Activated CD4-positive, alpha-beta T cell treated with anti-CD3 and anti-CD28 coated beads, Interleukin-2, amount 10 ng/mL, durations not matched to agents 24 days and 14 days (primary cell): ENCODE results near the gene CRIM1. TPM values are rescaled to one million over a fixed set of nuclear protein-coding genes. Genes with fewer than 3 reads are reported as not detected.
A peak's percentile ranks its signal among the peaks of the same experiment; 100 is the strongest.

ENCODE experiments used
- DNase-seq: peaks from one replicate; pipeline ENCODE4 v3.0.0; 2022
- H3K27ac Mint-ChIP-seq: one replicate; pipeline ENCODE4 v1.8.0; 2022; ENCODE audit warnings: mild to moderate bottlenecking, mixed read lengths
- H3K27me3 Mint-ChIP-seq: one replicate; pipeline ENCODE4 v1.8.0; 2022; ENCODE audit warnings: mixed read lengths
- H3K36me3 Mint-ChIP-seq: one replicate; pipeline ENCODE4 v1.8.0; 2022; ENCODE audit warnings: low read depth, mild to moderate bottlenecking, mixed read lengths
- H3K4me1 Mint-ChIP-seq: one replicate; pipeline ENCODE4 v1.8.0; 2021; ENCODE audit warnings: mixed read lengths
- H3K4me3 Mint-ChIP-seq: one replicate; pipeline ENCODE4 v1.8.0; 2022; ENCODE audit warnings: mild to moderate bottlenecking, moderate library complexity, mixed read lengths
- H3K9me3 Mint-ChIP-seq: one replicate; pipeline ENCODE4 v1.8.0; 2021; ENCODE audit warnings: mixed read lengths
- intact Hi-C: fragments of 100-400 bp; cut with micrococcal nuclease; formaldehyde crosslinking; loops from one replicate; pipeline ENCODE4 v1.15.1; 2023
- total RNA-seq: library from RNA; stranded (reverse); gene quantifications from 2 replicates; pipeline ENCODE4 v1.2.3, GENCODE V29; 2022

The CRIM1 gene
- total RNA-seq, 1 donor from 2014 or later: 19.0 TPM

- Mint-ChIP-seq H3K4me1 (no peaks in the 10 kb centered on the region), H3K27me3 (peaks cover 2% of the 10 kb centered on the region), H3K36me3 (no peaks in the 10 kb centered on the region), H3K4me3 (no peak overlapping the region), H3K9me3 (no peaks in the 10 kb centered on the region), H3K27ac (no peak overlapping the region)
- intact Hi-C loops: no loop called here
- DNase-seq: no peak
Observed at GRCh38 chr2:36493306-36493705, 137.7 kb downstream of the CRIM1 start.

- intact Hi-C loops: no loop called here
- Mint-ChIP-seq H3K4me3 (no peak overlapping the region), H3K36me3 (no peaks in the 10 kb centered on the region), H3K27ac (no peak overlapping the region), H3K4me1 (no peaks in the 10 kb centered on the region), H3K9me3 (no peaks in the 10 kb centered on the region), H3K27me3 (peaks cover 2% of the 10 kb centered on the region)
- DNase-seq: no peak
Observed at GRCh38 chr2:36497570-36498163, 142.1 kb downstream of the CRIM1 start.

- no peak for DNase-seq
- Mint-ChIP-seq H3K27me3 (peaks cover 2% of the 10 kb centered on the region), H3K9me3 (no peaks in the 10 kb centered on the region), H3K36me3 (no peaks in the 10 kb centered on the region), H3K4me3 (no peak overlapping the region), H3K4me1 (no peaks in the 10 kb centered on the region), H3K27ac (no peak overlapping the region)
- intact Hi-C loops: no loop called here
Observed at GRCh38 chr2:36499128-36499820, 143.7 kb downstream of the CRIM1 start.

- no peak for DNase-seq
- Mint-ChIP-seq H3K27me3 (peaks cover 2% of the 10 kb centered on the region), H3K4me1 (no peaks in the 10 kb centered on the region), H3K27ac (no peak overlapping the region), H3K4me3 (no peak overlapping the region), H3K36me3 (no peaks in the 10 kb centered on the region), H3K9me3 (no peaks in the 10 kb centered on the region)
- intact Hi-C loops: loop anchor here (10.0 kb wide), 1 partner anchor 165 kb away; no protein-coding TSS in a partner anchor
Observed at GRCh38 chr2:36500072-36500471, 144.5 kb downstream of the CRIM1 start.

GRCh38 chr2:36502081-36502480, 146.5 kb downstream of the CRIM1 start:
- DNase-seq: no peak
- Mint-ChIP-seq H3K36me3 (no peaks in the 10 kb centered on the region), H3K27me3 (peaks cover 2% of the 10 kb centered on the region), H3K4me3 (no peak overlapping the region), H3K4me1 (no peaks in the 10 kb centered on the region), H3K27ac (no peak overlapping the region), H3K9me3 (no peaks in the 10 kb centered on the region)
- intact Hi-C loops: loop anchor here (10.0 kb wide), 1 partner anchor 163 kb away; no protein-coding TSS in a partner anchor

GRCh38 chr2:36507408-36507812, 151.8 kb downstream of the CRIM1 start:
- Mint-ChIP-seq H3K27me3 (no peaks in the 10 kb centered on the region), H3K36me3 (no peaks in the 10 kb centered on the region), H3K27ac (no peak overlapping the region), H3K9me3 (no peaks in the 10 kb centered on the region), H3K4me3 (no peak overlapping the region), H3K4me1 (no peaks in the 10 kb centered on the region)
- intact Hi-C loops: loop anchor here (1.0 to 10.0 kb wide), 3 partner anchors 155 to 535 kb away; no protein-coding TSS in a partner anchor
- peak; percentile 79 for DNase-seq

- Mint-ChIP-seq H3K4me1 (no peaks in the 10 kb centered on the region), H3K27me3 (no peaks in the 10 kb centered on the region), H3K27ac (no peak overlapping the region), H3K9me3 (no peaks in the 10 kb centered on the region), H3K36me3 (no peaks in the 10 kb centered on the region), H3K4me3 (no peak overlapping the region)
- DNase-seq: peak; percentile 22
- intact Hi-C loops: loop anchor here (5.0 to 10.0 kb wide), 2 partner anchors 156 to 537 kb away; no protein-coding TSS in a partner anchor
Observed at GRCh38 chr2:36509075-36509474, 153.5 kb downstream of the CRIM1 start.

GRCh38 chr2:36511858-36512603, 156.5 kb downstream of the CRIM1 start:
- H3K27ac Mint-ChIP-seq: no peak overlapping the region
- no peak overlapping the region for H3K4me3 Mint-ChIP-seq
- H3K9me3 Mint-ChIP-seq: no peaks in the 10 kb centered on the region
- H3K27me3 Mint-ChIP-seq: no peaks in the 10 kb centered on the region
- H3K36me3 Mint-ChIP-seq: no peaks in the 10 kb centered on the region
- H3K4me1 Mint-ChIP-seq: no peaks in the 10 kb centered on the region
- peak; percentile 17 for DNase-seq
- intact Hi-C loops: no loop called here

- H3K4me1 Mint-ChIP-seq: no peaks in the 10 kb centered on the region
- H3K36me3 Mint-ChIP-seq: no peaks in the 10 kb centered on the region
Observed at GRCh38 chr2:36512705-36513104, 157.1 kb downstream of the CRIM1 start.

GRCh38 chr2:36513661-36514060, 158.1 kb downstream of the CRIM1 start:
- H3K36me3 Mint-ChIP-seq: no peaks in the 10 kb centered on the region
- H3K4me1 Mint-ChIP-seq: no peaks in the 10 kb centered on the region
- intact Hi-C loops: no loop called here
- DNase-seq: peak; percentile 46
- H3K27ac Mint-ChIP-seq: no peak overlapping the region
- H3K4me3 Mint-ChIP-seq: no peak overlapping the region
- no peaks in the 10 kb centered on the region for H3K27me3 Mint-ChIP-seq
- H3K9me3 Mint-ChIP-seq: no peaks in the 10 kb centered on the region

More at GRCh38 chr2:36512705-36513104, 157.1 kb downstream of the CRIM1 start:
- no peak overlapping the region for H3K4me3 Mint-ChIP-seq
- H3K27me3 Mint-ChIP-seq: no peaks in the 10 kb centered on the region
- no peak overlapping the region for H3K27ac Mint-ChIP-seq
- no peaks in the 10 kb centered on the region for H3K9me3 Mint-ChIP-seq
- intact Hi-C loops: no loop called here
- peak; percentile 30 for DNase-seq

- Mint-ChIP-seq H3K4me3 (no peak overlapping the region), H3K36me3 (peaks cover 2% of the 10 kb centered on the region)
- intact Hi-C loops: no loop called here
Observed at GRCh38 chr2:36515538-36515937, 160.0 kb downstream of the CRIM1 start.

GRCh38 chr2:36516136-36516870, 160.7 kb downstream of the CRIM1 start:
- Mint-ChIP-seq H3K9me3 (no peaks in the 10 kb centered on the region), H3K4me1 (no peaks in the 10 kb centered on the region), H3K27ac (no peak overlapping the region), H3K36me3 (peaks cover 2% of the 10 kb centered on the region), H3K4me3 (no peak overlapping the region), H3K27me3 (no peaks in the 10 kb centered on the region)
- intact Hi-C loops: no loop called here
- DNase-seq: no peak

More at GRCh38 chr2:36515538-36515937, 160.0 kb downstream of the CRIM1 start:
- no peak for DNase-seq
- H3K4me1 Mint-ChIP-seq: no peaks in the 10 kb centered on the region
- H3K9me3 Mint-ChIP-seq: no peaks in the 10 kb centered on the region
- H3K27ac Mint-ChIP-seq: no peak overlapping the region
- H3K27me3 Mint-ChIP-seq: no peaks in the 10 kb centered on the region

- Mint-ChIP-seq H3K27ac (no peak overlapping the region), H3K36me3 (peaks cover 4% of the 10 kb centered on the region), H3K4me1 (no peaks in the 10 kb centered on the region), H3K4me3 (no peak overlapping the region), H3K27me3 (no peaks in the 10 kb centered on the region), H3K9me3 (no peaks in the 10 kb centered on the region)
- DNase-seq: no peak
- intact Hi-C loops: no loop called here
Observed at GRCh38 chr2:36520431-36520830, 164.9 kb downstream of the CRIM1 start.
